ENCODE measurements around the gene HES5.

The HES5 gene

GRCh38 chr1:2547210-2548067 is 17.4 kb upstream of the HES5 start:
- peak in 3 of 56 donors; percentile 24 to 64 (median 52) for DNase-seq

DNA sequence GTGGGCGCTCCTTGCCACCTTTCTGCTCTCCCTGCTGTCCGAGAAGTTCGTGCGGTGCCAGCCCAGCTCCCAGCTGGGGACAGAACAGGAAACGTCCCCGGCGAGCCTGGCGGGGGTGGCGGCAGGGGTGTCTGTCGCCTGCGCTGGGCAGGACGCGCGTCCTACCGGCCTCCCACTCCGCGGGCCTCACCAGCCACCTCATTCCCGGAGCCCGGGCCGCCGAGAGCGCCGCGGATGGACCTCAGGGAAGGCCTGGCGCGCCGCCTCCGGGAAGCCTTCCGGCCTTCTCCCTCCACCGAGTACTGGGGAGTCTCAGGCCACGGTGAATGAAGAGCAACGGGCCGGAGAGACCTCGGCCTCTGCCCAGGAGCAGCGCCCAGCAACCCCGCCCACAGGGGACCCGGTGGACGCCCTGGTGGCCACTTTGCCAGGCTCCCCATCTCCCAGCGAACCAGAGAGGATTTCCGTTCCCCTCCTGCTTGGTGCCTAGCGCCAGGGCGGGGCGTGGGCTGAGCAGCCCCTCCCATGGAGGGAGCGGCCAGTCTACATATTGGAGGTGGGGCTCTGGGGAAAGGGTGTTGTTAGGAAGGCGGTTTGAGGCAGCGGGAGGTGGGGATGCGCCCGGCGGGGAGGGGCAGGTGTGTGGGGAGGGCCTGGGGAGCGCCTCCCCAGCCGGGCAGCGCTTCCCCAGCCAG is 16.6 kb upstream of the HES5 start:
- DNase-seq = peak in 36 of 56 donors; percentile 16 to 72 (median 36)

DNA sequence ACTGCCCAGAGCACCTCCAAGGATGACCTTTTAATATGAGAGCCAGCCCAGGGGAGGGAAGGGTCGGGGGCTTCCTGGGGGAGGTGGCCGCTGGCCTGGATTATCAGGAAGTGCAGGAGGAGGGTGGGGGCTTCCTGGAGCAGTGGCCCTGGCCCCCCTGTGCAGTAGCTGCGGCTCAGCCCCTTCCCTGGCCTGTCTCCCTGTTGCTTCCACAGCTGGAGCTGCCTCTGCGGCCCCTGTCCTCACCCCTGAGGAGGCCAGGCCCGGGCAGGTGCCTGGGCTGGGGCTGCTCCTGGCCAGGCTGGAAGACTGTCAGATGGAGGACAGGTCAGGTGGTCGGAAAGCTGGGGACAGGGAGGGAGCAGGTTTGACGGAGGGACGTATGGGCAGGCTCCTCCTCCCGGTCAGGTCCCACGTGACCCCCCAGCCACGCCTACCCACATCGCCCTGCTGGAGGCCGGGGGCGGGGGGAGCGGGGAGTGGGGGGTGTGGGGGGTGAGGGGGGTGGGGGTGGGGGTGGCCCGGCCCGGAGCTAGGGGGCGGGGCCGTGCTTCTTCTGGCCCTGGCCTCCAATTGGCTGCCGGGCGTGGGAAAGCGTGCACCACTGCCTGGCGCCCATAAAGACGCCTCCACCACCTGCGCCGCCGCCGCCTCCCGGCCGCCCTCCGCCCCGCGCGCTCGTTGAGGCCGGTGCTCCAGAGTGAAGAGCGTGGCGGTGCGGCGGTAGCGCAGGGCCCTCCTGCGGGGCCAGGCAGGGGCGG is 15.9 kb upstream of the HES5 start:
- DNase-seq = peak in 52 of 56 donors; percentile 19 to 88 (median 66)

DNA sequence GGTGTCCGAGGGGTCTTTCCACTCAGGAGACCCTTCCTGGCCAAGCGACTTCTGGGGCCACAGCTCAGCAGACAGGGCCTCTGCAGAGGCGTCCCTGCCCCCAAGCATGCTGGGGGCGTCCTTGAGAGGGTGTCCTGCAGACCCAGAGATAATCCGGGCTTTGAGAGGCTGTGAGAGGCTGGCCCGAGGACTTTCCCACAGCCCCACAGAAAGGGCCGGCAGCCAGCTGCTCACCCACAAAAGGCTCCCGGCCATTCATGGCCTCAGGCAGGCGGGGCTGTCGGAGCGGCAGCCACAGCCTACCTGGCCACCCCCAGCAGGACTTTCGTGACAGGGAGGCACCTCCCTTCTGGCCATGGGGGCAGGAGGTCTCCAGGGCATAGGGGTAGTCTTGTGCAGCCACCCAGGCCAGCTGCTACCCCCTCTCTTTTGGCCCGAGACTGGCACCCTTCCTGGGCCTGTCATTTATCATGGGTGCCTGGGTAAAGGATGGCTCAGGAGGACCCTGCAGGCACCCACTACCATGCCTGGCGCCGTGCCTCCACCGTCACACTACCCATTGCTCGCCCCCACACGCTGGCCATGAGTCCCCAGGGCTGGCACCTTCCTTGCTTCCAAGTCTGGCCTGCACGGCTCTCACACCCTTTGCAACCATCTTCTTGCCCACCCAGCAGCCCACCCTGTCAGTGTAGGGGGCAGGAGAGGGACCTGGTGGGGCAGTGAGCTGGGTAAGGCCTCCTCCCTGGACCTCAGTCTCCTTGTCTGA is 15.0 kb upstream of the HES5 start:
- peak in 22 of 56 donors; percentile 16 to 63 (median 44) for DNase-seq

DNA sequence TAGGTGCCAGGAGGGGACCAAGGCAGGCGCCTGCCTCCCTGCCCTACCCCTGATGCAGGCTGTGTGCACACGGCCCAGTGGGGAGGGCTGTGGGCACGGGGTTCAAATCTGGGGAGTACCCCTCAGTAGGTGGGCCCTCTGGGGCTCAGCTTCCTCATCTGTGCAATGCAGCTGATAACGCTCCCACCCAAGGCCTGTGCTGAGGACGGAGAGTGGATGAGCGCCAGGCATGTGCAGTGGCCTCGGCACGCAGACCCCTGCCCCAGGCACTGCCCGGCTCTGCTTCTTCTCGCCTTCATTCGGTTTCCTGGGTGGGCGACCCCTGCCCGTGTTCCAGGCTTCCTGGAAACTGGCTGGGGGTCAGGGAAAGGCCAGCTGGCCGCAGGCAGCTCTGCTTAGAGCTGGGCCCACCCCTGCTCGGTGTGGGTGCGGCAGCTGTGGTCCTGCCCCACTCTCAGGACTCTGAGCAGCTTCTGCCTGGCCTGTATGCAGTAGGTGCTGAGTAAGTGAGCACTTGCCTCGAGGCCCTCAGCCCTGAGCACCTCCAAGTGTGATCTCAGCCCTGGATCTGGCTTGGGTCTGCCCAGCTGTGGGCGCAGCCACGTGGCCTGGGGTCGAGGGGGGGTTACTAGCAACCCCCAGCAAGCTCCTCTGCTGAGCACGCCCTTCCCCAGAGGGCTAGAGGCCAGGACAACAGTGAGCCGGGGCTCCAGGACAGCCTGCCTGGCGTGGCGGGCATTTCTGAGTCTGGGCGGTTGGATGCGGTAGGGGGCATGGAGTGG is 14.2 kb upstream of the HES5 start:
- DNase-seq = peak in 24 of 56 donors; percentile 16 to 56 (median 38)

DNA sequence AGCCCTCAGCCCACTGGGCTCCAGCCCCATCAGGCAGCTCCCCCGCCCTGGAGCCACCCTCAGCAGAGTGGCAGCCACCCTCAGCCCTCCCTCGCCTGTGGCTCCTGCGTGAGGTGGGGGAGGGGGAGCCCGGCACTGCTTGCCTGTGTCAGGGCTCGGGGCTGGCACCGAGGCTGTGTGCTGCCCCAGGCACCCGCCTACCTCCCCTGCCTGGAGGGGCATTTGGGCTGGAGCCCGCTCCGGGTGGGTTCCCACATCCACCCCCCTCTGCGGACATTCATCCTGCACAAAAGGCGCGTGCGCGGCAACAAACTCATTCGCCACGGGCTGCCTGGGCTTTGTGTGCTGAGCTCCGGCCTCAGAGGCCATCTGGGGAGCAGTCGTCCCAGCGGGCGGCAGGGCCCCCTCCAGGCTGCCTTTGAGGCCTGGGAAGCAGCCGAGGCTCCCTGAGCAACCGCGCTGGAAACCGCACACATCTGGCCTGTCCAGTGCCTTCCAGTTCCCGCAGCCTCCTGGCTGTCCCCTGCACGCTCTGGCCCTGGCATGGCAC is 13.6 kb upstream of the HES5 start:
- DNase-seq = peak in 47 of 56 donors; percentile 8 to 84 (median 62)

DNA sequence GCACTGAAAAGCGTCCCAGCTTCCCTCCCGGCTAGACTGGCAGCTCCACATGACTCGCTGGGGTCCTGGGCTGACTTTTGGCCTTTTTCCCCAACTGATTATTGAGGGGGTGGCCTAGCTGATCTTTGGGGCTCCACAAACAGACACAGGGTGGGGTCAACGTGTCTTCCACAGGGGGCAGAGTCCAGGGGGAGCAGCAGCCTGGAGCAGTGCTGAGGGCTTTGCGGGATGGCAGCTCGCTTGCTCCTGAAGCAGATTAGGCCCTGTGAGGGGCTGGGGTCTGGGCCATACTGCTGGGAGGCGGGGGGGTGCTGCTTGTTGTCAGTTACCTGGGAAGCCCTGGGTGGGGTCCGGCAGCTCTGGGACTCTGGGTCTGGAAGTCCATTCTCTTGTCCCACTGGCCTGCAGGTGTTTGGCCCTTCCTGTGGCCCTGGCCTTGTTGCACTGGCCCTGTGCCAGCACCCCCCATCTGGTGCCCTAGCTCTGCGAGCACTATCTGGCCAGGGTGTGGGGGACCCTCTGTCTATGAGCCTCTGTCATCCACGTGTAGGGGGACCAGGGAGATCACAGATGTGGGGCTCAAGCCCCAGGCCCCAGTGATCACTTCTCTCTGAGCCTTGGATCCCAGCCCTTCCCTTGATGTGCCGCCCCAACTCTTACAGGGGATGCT is 12.3 kb upstream of the HES5 start:
- DNase-seq = no peak

DNA sequence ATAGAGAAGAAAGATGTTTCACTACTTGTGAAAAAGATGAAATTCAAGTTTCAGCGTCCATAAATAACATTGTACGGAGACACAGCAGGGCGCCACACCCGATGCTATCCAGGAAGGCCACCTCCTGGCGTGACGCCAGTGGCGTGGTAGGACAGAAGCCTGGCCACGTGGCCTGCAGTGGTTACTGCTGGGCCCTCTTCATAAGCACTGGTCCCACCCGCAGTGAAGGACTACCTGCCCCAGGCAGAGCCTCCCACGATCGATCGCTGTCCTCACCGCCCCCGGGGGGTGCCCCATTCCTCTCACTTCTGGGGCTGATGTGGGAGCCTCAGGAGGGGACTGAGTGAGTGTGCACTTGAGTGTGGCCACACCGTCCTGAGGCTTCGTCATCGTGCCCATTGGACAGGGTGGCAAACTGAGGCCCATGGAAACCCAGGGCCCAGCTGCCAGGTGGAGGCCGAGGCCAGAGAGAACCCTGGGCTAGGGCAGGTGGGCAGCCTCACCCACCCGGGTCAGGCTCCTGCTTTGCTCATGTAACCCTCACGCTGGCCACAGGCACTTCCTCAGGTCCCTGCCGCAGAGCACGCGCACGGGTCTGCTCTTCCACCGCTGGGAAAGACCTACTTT is 11.7 kb upstream of the HES5 start:
- DNase-seq = no peak

- peak in 9 of 56 donors; percentile 9 to 47 (median 27) for DNase-seq
Measured at GRCh38 chr1:2540816-2541492, 10.9 kb upstream of the HES5 start.

DNA sequence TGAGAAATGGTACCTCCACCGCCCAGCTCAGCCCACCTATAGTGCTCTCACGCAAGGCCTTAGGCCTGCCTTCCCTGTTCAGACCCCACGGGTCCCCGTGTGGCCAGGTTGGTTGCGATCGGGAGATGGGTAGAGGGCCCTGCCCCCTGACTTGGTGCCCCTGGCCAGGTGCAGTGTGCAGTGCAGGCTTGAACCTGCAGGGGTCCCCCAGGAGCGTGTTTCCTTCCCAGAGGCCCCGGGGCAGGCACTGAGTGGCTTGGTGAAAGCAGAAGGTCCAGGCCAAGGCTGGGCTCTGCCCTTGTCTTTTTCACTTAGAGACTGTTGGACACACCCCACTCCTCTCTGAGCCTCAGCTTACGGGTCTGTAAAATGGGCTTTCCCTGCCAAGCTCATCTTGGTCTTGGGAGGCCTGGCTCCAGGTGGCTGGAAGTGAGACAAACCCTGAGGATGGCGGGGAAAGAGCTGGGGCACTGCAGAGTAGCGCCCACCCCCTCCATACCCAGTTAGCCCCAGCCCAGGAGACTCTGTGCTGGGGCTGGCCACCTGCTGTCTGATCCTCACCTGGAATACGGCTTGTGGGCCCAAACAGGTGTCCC is 9.3 kb upstream of the HES5 start:
- DNase-seq = no peak

DNA sequence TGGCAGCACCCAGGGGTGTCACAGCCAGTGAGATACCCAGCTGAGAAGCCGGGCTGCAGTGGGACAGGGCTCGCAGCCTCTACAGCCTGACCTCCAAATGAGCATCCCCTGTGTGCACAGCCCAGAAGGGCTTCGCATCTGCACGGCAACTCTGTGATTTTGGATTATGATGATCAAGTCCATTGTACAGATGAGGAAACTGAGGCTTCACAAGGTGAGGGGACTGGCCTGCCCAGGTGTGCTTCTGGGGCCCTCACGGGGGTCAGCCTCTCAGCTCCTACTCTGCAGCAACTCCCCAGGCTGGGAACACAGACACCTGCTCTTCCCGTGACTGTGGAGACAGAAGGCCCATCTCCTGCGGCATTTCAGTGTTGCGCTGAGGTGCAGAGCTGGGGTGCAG is 8.8 kb upstream of the HES5 start:
- DNase-seq = no peak

GRCh38 chr1:2538376-2538775 is 8.3 kb upstream of the HES5 start:
- DNase-seq = no peak

DNA sequence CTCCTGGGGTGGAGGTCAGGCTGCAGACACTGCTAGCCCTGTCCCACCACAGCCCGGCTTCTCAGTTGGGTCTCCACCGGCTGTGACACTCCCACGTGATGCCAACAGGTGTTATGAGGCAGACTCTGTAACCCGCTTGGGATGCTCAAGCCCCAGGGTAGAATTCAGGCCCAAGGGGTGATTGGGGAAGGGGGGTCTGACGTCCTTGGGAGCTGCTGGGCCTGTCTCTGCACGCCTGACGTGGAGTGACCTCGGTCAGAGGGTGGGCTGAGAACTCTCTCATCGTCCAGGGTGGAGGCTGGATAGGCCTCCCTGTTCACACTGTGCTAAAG is 7.7 kb upstream of the HES5 start:
- DNase-seq = no peak

DNA sequence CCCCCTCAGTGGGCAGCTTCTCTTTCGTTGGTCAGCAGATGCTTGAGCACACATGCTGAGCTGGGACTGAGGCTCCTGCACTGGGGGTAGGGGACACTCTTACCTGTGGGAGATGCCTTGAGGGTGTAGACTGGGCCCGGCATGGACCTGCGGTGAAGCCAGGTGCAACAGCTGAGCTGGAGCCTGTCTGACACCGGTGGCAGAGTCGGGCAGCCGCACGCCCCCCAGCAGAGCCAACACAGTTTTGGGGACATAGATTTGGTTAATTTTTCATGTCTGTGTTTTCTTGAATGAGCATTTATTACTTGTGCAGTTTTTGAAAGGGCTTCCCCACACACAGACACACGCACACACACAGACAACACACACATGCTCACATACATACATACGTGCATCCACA is 5.9 kb upstream of the HES5 start:
- DNase-seq = no peak

- no peak for DNase-seq
Measured at GRCh38 chr1:2535455-2535854, 5.4 kb upstream of the HES5 start.

GRCh38 chr1:2534687-2535441 is 4.8 kb upstream of the HES5 start:
- peak in 14 of 56 donors; percentile 13 to 58 (median 29) for DNase-seq

DNA sequence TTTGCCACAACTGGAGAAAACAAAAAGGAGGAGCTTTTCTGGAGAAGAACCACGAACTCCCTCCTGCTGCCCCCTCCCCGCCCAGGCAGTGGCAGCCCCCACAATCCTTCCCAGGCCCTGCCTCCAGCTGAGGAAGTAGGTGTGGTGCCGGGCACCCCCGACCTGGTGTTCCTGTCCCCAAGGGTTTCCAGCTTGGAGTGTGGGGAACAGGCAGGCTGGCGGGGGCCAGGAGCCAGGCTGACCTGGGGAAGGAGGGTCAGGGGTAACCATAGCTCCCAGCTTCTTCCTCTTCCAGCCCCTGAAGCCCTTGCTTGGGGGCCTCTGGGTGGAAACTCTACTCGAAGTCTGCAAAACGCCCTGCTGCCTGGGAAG is 4.2 kb upstream of the HES5 start:
- DNase-seq = no peak

Data from nucleus accumbens (tissue), 56 donors.